ENCODE results near the gene DCPS.

Gene DCPS

DNA sequence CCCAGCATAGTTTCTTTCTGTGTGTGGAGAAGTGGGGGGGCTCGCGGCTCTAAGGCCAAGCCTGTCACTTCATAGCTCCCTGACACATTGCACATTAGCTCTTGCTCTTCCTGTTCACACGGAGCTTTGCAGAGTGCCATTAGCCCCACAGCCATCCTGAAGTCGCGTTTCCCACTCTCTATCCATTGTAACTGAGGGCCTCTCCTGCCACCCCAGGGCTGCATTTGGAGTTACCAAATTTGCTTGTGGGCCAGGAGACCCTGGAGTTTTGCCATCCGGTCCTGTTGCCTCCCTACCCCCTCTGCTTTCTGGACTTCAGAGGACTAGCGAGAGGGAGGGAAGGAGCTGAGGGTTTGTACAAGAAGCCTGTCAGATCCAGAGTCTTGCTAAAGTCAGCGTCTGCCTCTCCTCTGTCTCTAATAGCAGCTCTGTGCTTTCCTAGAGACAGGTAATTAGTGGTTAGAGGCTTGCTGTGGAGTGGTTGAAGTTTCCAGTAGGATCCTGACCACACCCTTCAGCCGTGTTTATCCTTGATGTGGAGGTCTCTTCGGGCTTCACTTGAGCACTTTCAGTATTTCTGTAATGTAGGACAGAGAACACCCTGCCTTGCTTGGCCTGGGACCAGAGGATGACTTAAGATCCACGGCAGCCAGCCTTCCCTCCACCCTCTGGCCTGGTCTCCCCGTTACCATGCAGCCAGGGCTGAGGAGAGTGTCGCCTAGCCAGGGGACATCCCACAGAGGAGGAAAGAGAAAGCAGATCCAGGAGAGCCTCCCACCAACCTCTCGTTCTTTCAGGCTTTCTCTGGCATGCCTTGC is 14.1 kb downstream of the DCPS start:
- no CpG with 5 or more reads among the region's 14 CpGs for WGBS (ENCODE audit: extremely low coverage, insufficient coverage, insufficient read length)

DNA sequence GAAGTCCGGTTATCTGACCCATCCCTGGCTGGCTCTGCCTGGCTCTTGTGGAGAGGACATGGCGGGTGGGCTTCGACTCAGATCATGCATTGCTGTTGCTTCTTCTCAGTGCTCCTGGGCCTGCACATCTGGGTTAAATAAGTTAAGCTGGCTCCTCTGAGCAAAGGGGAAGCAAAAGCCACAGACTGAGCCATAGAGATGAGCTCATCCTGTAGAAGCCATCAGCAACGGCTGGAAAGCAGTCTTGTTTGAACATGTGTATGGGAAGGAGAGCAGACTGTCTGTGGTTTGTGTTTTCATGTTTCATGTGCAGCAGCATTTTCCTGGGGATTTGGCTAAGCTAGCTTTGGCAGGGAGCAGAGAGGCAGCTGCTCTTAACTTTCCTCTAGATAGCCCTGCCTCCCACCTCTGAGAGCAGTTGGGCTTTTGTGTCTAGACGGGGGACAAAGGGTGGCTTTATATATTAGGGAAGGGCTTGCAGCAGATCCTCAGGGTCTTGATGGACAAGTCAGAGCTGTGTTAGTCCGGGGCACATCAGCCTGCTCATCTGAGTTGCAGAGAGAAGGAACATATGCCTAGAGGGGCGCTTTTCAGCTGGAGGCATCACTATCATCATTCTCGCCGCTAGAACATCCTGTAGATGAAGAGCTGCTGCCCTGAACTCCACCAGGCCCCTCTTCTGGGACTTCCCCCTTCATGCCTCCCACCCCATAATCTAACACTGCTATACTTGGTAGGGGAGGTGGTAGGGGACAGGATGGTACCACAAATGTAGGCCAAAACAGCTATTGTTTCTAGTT is 14.9 kb downstream of the DCPS start:
- peak overlapping the region; percentile 32 for H2AK5ac ChIP-seq (ENCODE audit: low read length)
- peak overlapping the region; percentile 32 for H3K4me3 ChIP-seq (ENCODE audit: low read depth, low read length)
- peaks cover 15 to 19% of the 10 kb centered on the region in 2 experiments for H3K4me1 ChIP-seq (ENCODE audit: control insufficient read depth in 1 of 2, insufficient read depth in 2 of 2, low read length in 2 of 2)
- no CpG with 5 or more reads among the region's 9 CpGs for WGBS (ENCODE audit: extremely low coverage, insufficient coverage, insufficient read length)
- peak overlapping the region; percentile 58 for H4K91ac ChIP-seq (ENCODE audit: low read depth, low read length)
- no peak for DNase-seq
- peaks cover 2% of the 10 kb centered on the region for H3K79me2 ChIP-seq (ENCODE audit: control insufficient read depth, insufficient read depth, low read length, poor library complexity)
- no peak overlapping the region for H3K4ac ChIP-seq (ENCODE audit: low read depth, low read length)
- H3K23ac ChIP-seq (ENCODE audit: low read length), result no peak overlapping the region
- no peaks in the 10 kb centered on the region for H3K9me3 ChIP-seq (ENCODE audit: insufficient read depth, low read depth, low read length)
- peaks cover 7% of the 10 kb centered on the region for H3K79me1 ChIP-seq (ENCODE audit: low read length)
- peak overlapping the region; percentile 50 for H2BK120ac ChIP-seq (ENCODE audit: insufficient read depth, low read length, poor library complexity)
- no peak overlapping the region for H4K12ac ChIP-seq (ENCODE audit: low read depth, low read length)
- peak overlapping the region; percentile 14 for H3K14ac ChIP-seq (ENCODE audit: low read length)
- H3K18ac ChIP-seq (ENCODE audit: low read length), result peak overlapping the region; percentile 26
- peak overlapping the region; percentile 13 for H2BK12ac ChIP-seq (ENCODE audit: low read length)
- no peak overlapping the region for H3K4me2 ChIP-seq (ENCODE audit: low read length)
- peak overlapping the region; percentile 5 for H2AFZ ChIP-seq (ENCODE audit: insufficient read depth, low read length, poor library complexity)
- no peaks in the 10 kb centered on the region for H3K36me3 ChIP-seq (ENCODE audit: control insufficient read depth in 1 of 2, insufficient read depth in 2 of 2, low read length in 2 of 2)
- H3K27ac ChIP-seq (ENCODE audit: low read depth, low read length), result peak overlapping the region; percentile 68
- H2BK5ac ChIP-seq (ENCODE audit: low read depth, low read length, poor library complexity), result peak overlapping the region; percentile 13
- H3K9ac ChIP-seq (ENCODE audit: low read length), result no peak overlapping the region
- no peaks in the 10 kb centered on the region for H3K27me3 ChIP-seq (ENCODE audit: insufficient read depth, low read length)
- peak overlapping the region; percentile 18 for H4K8ac ChIP-seq (ENCODE audit: low read depth, low read length)

More for the DNA sequence above, 14.1 kb downstream of the DCPS start:
- Histone ChIP-seq H3K14ac (ENCODE audit: low read length) (peak overlapping the region; percentile 27), H3K27ac (ENCODE audit: low read depth, low read length) (peak overlapping the region; percentile 68), H3K36me3 (ENCODE audit: control insufficient read depth in 1 of 2, insufficient read depth in 2 of 2, low read length in 2 of 2) (no peaks in the 10 kb centered on the region), H3K4me1 (ENCODE audit: control insufficient read depth in 1 of 2, insufficient read depth in 2 of 2, low read length in 2 of 2) (peaks cover 15 to 19% of the 10 kb centered on the region in 2 experiments), H2BK5ac (ENCODE audit: low read depth, low read length, poor library complexity) (peak overlapping the region; percentile 13), H3K18ac (ENCODE audit: low read length) (peak overlapping the region; percentile 26), H2BK12ac (ENCODE audit: low read length) (peak overlapping the region; percentile 63), H4K12ac (ENCODE audit: low read depth, low read length) (no peak overlapping the region), H3K9ac (ENCODE audit: low read length) (no peak overlapping the region), H3K4me2 (ENCODE audit: low read length) (no peak overlapping the region), H3K4ac (ENCODE audit: low read depth, low read length) (no peak overlapping the region), H4K91ac (ENCODE audit: low read depth, low read length) (peak overlapping the region; percentile 28), H4K8ac (ENCODE audit: low read depth, low read length) (peak overlapping the region; percentile 18), H2AFZ (ENCODE audit: insufficient read depth, low read length, poor library complexity) (peak overlapping the region; percentile 19), H3K23ac (ENCODE audit: low read length) (no peak overlapping the region), H3K79me1 (ENCODE audit: low read length) (peaks cover 7% of the 10 kb centered on the region), H2BK120ac (ENCODE audit: insufficient read depth, low read length, poor library complexity) (peak overlapping the region; percentile 50), H2AK5ac (ENCODE audit: low read length) (peak overlapping the region; percentile 32), H3K27me3 (ENCODE audit: insufficient read depth, low read length) (no peaks in the 10 kb centered on the region), H3K9me3 (ENCODE audit: insufficient read depth, low read depth, low read length) (no peaks in the 10 kb centered on the region), H3K79me2 (ENCODE audit: control insufficient read depth, insufficient read depth, low read length, poor library complexity) (peaks cover 2% of the 10 kb centered on the region), H3K4me3 (ENCODE audit: low read depth, low read length) (no peak overlapping the region)
- DNase-seq, result no peak

DNA sequence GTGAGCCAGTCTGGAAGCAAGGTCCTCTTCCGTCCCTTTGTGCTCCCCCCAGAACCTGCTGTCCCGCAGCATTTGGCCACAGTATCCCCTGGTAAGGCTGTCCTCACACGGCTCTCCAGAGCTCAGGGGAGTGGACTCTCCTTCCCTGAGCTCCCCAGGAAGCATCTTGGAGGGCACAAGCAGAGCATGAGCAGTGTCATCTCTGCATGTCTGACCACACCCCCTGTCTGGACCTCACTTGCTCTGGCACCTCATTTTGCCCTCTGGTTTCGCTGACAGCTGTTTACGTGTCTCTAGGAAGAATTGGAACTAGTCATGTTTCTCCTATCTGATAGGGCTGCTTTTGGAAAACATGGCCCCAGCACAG is 15.5 kb downstream of the DCPS start:
- WGBS (ENCODE audit: extremely low coverage, insufficient coverage, insufficient read length), result no CpG with 5 or more reads among the region's 5 CpGs
- Histone ChIP-seq H2BK120ac (ENCODE audit: insufficient read depth, low read length, poor library complexity) (no peak overlapping the region), H2BK5ac (ENCODE audit: low read depth, low read length, poor library complexity) (no peak overlapping the region), H2AFZ (ENCODE audit: insufficient read depth, low read length, poor library complexity) (no peak overlapping the region), H2BK12ac (ENCODE audit: low read length) (no peak overlapping the region), H3K27me3 (ENCODE audit: insufficient read depth, low read length) (no peaks in the 10 kb centered on the region), H2AK5ac (ENCODE audit: low read length) (no peak overlapping the region), H4K91ac (ENCODE audit: low read depth, low read length) (peak overlapping the region; percentile 58), H3K27ac (ENCODE audit: low read depth, low read length) (peak overlapping the region; percentile 68), H3K4me1 (ENCODE audit: control insufficient read depth in 1 of 2, insufficient read depth in 2 of 2, low read length in 2 of 2) (peaks cover 15 to 19% of the 10 kb centered on the region in 2 experiments), H3K4ac (ENCODE audit: low read depth, low read length) (no peak overlapping the region), H3K79me1 (ENCODE audit: low read length) (peaks cover 7% of the 10 kb centered on the region), H3K4me2 (ENCODE audit: low read length) (no peak overlapping the region), H3K23ac (ENCODE audit: low read length) (no peak overlapping the region), H3K4me3 (ENCODE audit: low read depth, low read length) (no peak overlapping the region), H4K12ac (ENCODE audit: low read depth, low read length) (no peak overlapping the region), H3K36me3 (ENCODE audit: control insufficient read depth in 1 of 2, insufficient read depth in 2 of 2, low read length in 2 of 2) (no peaks in the 10 kb centered on the region), H3K9ac (ENCODE audit: low read length) (no peak overlapping the region), H3K14ac (ENCODE audit: low read length) (no peak overlapping the region), H3K18ac (ENCODE audit: low read length) (peak overlapping the region; percentile 20), H4K8ac (ENCODE audit: low read depth, low read length) (no peak overlapping the region), H3K79me2 (ENCODE audit: control insufficient read depth, insufficient read depth, low read length, poor library complexity) (peaks cover 2% of the 10 kb centered on the region), H3K9me3 (ENCODE audit: insufficient read depth, low read depth, low read length) (no peaks in the 10 kb centered on the region)
- DNase-seq, result no peak

DNA sequence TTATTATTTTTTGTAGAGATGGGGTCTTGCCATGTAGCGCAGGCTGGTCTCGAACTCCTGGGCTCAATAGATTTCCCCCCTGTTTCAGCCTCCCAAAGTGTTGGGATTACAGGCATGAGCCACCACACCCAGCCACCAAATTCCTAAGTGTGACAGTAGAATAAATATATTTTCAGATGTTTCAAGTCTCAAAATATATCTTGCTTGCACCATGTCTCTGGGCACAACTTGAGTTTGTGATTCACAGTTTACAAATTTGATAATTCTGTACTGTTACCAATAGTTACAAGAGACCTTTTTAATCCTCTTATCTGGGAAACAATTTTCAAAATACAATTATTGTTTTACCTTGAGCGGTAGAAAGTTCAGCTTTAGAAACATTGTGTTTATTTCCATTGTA is 19.1 kb downstream of the DCPS start:
- H4K91ac ChIP-seq (ENCODE audit: low read depth, low read length), result no peak overlapping the region
- H3K9ac ChIP-seq (ENCODE audit: low read length), result no peak overlapping the region
- no peak overlapping the region for H2AK5ac ChIP-seq (ENCODE audit: low read length)
- peaks cover 1% of the 10 kb centered on the region for H3K9me3 ChIP-seq (ENCODE audit: insufficient read depth, low read depth, low read length)
- no peak overlapping the region for H4K12ac ChIP-seq (ENCODE audit: low read depth, low read length)
- no peak overlapping the region for H3K14ac ChIP-seq (ENCODE audit: low read length)
- no peak overlapping the region for H2AFZ ChIP-seq (ENCODE audit: insufficient read depth, low read length, poor library complexity)
- no peak overlapping the region for H3K4me2 ChIP-seq (ENCODE audit: low read length)
- peaks cover 2% of the 10 kb centered on the region for H3K79me2 ChIP-seq (ENCODE audit: control insufficient read depth, insufficient read depth, low read length, poor library complexity)
- H3K23ac ChIP-seq (ENCODE audit: low read length), result no peak overlapping the region
- H2BK120ac ChIP-seq (ENCODE audit: insufficient read depth, low read length, poor library complexity), result no peak overlapping the region
- no peak overlapping the region for H3K4me3 ChIP-seq (ENCODE audit: low read depth, low read length)
- no peak overlapping the region for H2BK12ac ChIP-seq (ENCODE audit: low read length)
- no peak overlapping the region for H2BK5ac ChIP-seq (ENCODE audit: low read depth, low read length, poor library complexity)
- DNase-seq, result no peak
- no peak overlapping the region for H3K4ac ChIP-seq (ENCODE audit: low read depth, low read length)
- no peak overlapping the region for H3K27ac ChIP-seq (ENCODE audit: low read depth, low read length)
- no peak overlapping the region for H3K18ac ChIP-seq (ENCODE audit: low read length)
- peaks cover 5% of the 10 kb centered on the region for H3K79me1 ChIP-seq (ENCODE audit: low read length)
- WGBS (ENCODE audit: extremely low coverage, insufficient coverage, insufficient read length), result no CpG with 5 or more reads among the region's 3 CpGs
- no peak overlapping the region for H4K8ac ChIP-seq (ENCODE audit: low read depth, low read length)
- H3K4me1 ChIP-seq (ENCODE audit: control insufficient read depth in 1 of 2, insufficient read depth in 2 of 2, low read length in 2 of 2), result peaks cover 9 to 12% of the 10 kb centered on the region in 2 experiments
- H3K36me3 ChIP-seq (ENCODE audit: control insufficient read depth in 1 of 2, insufficient read depth in 2 of 2, low read length in 2 of 2), result no peaks in the 10 kb centered on the region
- no peaks in the 10 kb centered on the region for H3K27me3 ChIP-seq (ENCODE audit: insufficient read depth, low read length)
